GM12872 (cell line): ENCODE data around the gene MAPRE3.

ENCODE experiments used
- TF ChIP-seq, protein P1 (sequence below): IDR thresholded peaks from 3 replicates; pipeline ENCODE4 v1.5.1; 2011; ENCODE audit warnings: low read depth, mild to moderate bottlenecking, low read length, moderate library complexity; ENCODE audit not compliant: insufficient read depth

MAPRE3 gene

DNA sequence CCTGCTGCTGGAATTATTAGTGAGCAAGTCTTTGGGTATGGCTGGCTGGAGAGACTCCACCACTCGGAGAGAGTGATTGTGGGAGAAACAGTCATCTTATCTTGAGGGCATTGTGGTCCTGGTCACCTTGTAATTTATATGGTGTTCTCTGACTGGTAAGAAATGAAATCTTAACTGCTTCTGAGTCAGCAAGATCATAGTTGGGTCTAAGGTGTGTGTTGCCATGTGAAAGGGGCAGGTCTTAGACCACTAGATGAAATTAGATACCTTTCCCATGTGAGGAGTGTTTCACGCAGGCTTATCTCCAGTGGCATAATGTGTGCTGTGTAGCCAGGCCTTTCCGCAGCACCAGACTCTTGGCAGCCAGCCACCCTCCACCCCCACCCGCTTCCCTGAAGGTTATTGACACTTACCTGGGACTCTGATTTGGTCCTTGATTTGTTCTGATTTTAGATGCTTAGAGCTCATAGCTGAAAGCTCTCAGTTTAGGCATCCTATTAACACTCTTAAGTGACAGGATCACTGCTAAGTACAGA lies 7.7 kb downstream of the MAPRE3 start:
- TF ChIP-seq, protein P1, sequence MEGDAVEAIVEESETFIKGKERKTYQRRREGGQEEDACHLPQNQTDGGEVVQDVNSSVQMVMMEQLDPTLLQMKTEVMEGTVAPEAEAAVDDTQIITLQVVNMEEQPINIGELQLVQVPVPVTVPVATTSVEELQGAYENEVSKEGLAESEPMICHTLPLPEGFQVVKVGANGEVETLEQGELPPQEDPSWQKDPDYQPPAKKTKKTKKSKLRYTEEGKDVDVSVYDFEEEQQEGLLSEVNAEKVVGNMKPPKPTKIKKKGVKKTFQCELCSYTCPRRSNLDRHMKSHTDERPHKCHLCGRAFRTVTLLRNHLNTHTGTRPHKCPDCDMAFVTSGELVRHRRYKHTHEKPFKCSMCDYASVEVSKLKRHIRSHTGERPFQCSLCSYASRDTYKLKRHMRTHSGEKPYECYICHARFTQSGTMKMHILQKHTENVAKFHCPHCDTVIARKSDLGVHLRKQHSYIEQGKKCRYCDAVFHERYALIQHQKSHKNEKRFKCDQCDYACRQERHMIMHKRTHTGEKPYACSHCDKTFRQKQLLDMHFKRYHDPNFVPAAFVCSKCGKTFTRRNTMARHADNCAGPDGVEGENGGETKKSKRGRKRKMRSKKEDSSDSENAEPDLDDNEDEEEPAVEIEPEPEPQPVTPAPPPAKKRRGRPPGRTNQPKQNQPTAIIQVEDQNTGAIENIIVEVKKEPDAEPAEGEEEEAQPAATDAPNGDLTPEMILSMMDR = no peak

DNA sequence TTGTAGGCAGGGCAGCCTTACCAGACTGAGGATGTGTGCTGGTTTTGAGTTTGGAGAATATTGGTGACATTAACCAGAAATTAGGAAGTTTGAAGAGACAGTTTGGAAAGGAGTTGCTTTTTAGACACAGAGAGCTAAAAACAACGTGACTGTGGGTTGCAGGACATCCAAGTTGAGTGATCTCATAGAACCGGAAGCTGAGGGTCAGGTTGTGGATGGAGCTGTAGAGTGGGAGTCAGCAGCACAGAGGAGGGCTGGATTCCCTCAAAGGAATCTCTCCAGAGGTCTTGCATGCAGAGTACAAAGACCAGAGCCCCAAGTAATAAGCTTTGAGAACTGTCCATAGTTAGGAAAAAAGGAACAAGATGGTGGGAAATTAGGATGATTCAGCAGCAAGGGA lies 9.3 kb downstream of the MAPRE3 start:
- TF ChIP-seq, protein P1 = no peak

DNA sequence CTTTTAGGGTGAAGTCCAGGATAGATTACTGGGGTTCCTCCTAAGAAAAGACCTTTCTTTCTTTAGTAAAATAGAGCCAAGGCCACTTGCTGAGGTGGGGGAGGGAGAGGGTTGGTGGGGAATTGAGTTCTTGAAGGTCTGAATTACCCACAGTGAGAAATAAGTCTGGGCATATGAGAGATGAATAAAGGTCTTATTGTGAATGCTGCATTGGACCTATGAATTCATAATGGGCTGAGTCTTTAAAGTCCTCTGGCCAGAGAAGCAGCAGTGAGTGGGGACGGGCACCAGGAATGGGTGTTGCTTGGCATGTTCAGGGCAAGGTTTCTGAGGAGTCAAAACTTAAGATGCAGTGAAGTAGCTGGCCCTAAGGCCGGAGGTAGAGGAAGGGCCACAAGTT lies 10.5 kb downstream of the MAPRE3 start:
- TF ChIP-seq, protein P1 = no peak

DNA sequence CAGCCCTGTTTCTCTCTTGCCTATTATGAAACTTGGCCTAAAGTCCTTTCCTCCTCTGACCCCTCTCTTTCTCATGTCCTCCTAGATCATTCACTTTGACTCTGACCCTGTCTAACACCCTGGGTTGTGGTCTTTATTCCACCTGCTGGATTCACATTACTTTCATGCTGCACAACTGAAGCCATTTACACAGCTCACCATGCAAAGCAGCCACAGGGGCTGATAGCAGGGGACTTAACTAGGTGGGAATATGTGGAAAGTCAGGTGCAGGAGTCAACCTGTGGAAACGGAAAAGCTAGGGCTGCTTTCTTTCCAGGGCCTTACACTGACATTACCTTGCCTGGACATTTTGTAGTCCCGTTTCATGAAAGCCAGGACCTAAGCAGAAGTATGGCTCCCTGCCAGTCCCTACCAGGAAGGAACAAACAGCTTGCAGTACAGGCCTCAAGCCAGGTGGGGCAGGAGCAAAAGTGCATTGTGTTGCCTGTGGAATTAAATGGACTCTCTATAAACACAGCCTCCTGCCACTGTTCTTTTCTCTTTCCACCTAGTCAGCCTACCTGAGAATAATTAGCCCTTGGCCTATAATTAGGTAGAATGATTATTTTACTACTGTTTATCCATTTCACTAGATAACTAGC lies 11.8 kb downstream of the MAPRE3 start:
- TF ChIP-seq, protein P1 = peak; percentile 62

DNA sequence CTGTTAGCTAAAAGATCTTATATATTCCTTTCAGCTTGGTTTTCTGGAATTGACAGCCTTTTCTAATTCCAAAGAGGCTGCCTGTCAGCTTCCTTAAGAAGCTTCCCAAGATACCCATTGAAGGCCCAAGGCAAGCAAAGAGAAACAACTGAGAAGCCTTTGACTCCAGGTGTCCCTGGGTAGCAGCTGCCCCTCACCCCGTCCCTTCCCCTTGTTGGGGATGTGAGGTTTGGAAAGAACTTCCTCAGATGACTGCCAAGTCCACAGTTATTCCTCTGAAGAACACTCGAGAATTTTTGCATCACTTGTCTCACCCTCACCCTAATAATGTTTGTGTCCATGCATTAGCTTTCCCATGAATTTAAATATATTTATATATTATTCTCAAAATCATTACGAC lies 13.3 kb downstream of the MAPRE3 start:
- TF ChIP-seq, protein P1 = no peak

DNA sequence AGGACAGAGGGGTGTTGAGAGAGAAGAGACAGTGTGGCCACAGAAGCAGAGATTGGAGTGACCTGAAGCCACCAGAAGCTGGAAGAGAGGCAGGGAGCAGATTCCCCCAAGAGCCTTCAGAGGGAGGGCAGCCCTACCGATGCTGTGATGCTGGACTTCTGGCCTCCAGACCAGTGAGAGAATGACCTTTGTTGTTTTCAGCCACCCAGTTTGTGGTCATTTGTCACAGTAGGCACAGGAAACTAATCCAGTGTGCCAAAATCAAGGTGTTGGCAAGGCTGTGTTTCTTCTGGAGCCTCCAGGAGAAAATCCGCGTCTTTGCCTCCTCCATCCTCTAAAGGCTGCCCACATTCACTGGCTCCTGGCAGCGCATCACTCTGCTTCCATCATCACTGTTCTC lies 15.4 kb downstream of the MAPRE3 start:
- TF ChIP-seq, protein P1 = no peak

DNA sequence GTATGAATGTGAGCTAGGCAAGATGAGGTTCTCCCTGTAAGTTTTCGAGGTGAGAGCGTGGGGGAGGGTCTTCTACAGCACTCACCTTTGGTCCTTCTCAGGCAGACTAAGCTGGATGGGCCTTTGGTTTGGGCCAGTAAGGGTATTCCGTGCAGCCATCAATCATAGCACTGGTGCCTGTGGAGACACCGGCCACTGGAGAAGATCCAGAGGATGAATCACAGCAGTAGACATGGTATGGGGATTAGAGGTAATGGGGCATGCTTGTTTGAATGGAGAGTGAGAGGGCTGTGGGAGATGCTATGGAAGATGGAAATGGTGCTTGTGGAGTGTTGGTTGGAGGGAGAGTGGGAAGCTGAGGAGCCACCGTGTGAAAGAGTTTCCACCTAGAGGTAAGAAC lies 16.1 kb downstream of the MAPRE3 start:
- TF ChIP-seq, protein P1 = no peak
